Ovary (tissue), 3 donors: ENCODE measurements around the gene XPNPEP2.

Experiments used
- CTCF ChIP-seq, 3 donors: fragments of 450-650 bp in 2 of 3; fragments of 200-600 bp in 1 of 3; IDR thresholded peaks; one replicate each; pipeline versions ENCODE4 v1.5.1 to v1.8.0; 2016 to 2022; ENCODE audit warnings: antibody characterized with exemption in 3 of 3, mild to moderate bottlenecking in 1 of 3
- EP300 ChIP-seq: sonication (generic); formaldehyde crosslinking; IDR thresholded peaks from one replicate; pipeline ENCODE4 v1.6.1; 2017; ENCODE audit warnings: antibody characterized with exemption
- donor health status: DM: no; HTN: no; CAD: no.

DNA sequence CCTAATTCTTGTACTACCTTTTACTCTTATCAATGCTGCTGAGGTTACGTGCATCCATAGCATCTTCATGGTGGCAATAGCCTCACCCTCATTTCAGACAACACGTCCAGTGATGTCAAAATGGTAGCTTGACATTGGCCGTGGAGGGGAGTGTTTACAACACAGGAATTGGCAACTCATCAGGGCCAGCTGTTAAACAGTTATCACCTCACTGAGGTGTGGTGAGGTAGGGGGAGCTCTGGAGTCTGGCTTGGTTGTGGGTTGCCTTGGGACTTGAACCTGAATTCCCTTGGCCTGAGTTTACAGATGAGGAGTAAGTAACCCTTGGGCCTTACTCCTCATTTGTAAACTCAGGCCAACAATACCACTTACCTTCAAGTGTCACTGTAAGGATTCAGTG is 51.4 kb downstream of the XPNPEP2 start:
- TF ChIP-seq EP300 (no peak), CTCF (IDR thresholded peaks at IDR 0.05) (no peak)
